GM12878 (cell line): Measurements from ENCODE around the gene DPYSL4. TPM values are rescaled to one million over a fixed set of nuclear protein-coding genes. Genes with fewer than 3 reads are reported as not detected.

ENCODE experiments used
- ATAC-seq: fragments of 200-7000 bp; cut with Tn5 transposase; 3 replicates; pipeline ENCODE4 v1.9.1; 2020; ENCODE audit warnings: mild to moderate bottlenecking, moderate library complexity
- BruUV-seq: library from RNA; stranded (reverse); fragments of 400-500 nt; replicated peaks from 2 replicates; lab custom pipeline; 2021; lab: Mats Ljungman, UMichigan
- CTCF ChIA-PET: fragments of 300-600 bp; sonication (Branson Sonifier 250); formaldehyde crosslinking; extraction: SDS; loops from one replicate; lab custom pipeline; 2021; ENCODE audit warnings: inconsistent platforms; lab: Yijun Ruan, JAX
- POLR2A ChIA-PET: fragments of 350-600 bp; formaldehyde crosslinking; extraction: SDS; loops from one replicate; lab custom pipeline; 2021; ENCODE audit warnings: inconsistent platforms; lab: Charles Lee
- RAD21 ChIA-PET: fragments of 300-600 bp; sonication (Branson Sonifier 250); formaldehyde crosslinking; loops from one replicate; lab custom pipeline; 2023; ENCODE audit warnings: antibody characterized with exemption; ENCODE audit not compliant: unreplicated experiment; lab: Charles Lee
- SMC1A ChIA-PET: fragments of 300-600 bp; sonication (Branson Sonifier 250); formaldehyde crosslinking; loops from one replicate; lab custom pipeline; 2023; ENCODE audit not compliant: unreplicated experiment, uncharacterized antibody; lab: Charles Lee
- DNase-seq: peaks from one replicate; pipeline ENCODE4 v3.0.0-alpha.2; 2011; ENCODE audit warnings: low read depth, low spot score
- FAIRE-seq: peaks from 3 replicates; lab custom pipeline; 2011; peaks lifted over from hg19 to GRCh38; lab: Jason Lieb, UNC
- H2AFZ ChIP-seq: 2 replicates; pipeline ENCODE4 v1.6.0; 2011; ENCODE audit warnings: low read depth, low read length, control low read depth; ENCODE audit not compliant: control insufficient read depth
- H3K27ac ChIP-seq: 2 replicates; pipeline ENCODE4 v1.5.1; 2011; ENCODE audit warnings: control low read depth; ENCODE audit not compliant: control insufficient read depth, insufficient read depth
- H3K27me3 ChIP-seq, 2 experiments: replicated peaks in 1 of 2; 2 replicates each; pipeline versions ENCODE4 v1.6.0 to v1.6.1; 2011; ENCODE audit warnings: low read length in 1 of 2; ENCODE audit not compliant: control insufficient read depth in 2 of 2, insufficient read depth in 2 of 2
- H3K36me3 ChIP-seq, 2 experiments: 2 replicates each; pipeline ENCODE4 v1.5.1; 2011; ENCODE audit warnings: low read length in 1 of 2; ENCODE audit not compliant: control insufficient read depth in 2 of 2, insufficient read depth in 2 of 2
- H3K4me1 ChIP-seq: 2 replicates; pipeline ENCODE4 v1.6.1; 2011; ENCODE audit warnings: mild to moderate bottlenecking, low read length, moderate library complexity, mixed read lengths; ENCODE audit not compliant: control insufficient read depth, insufficient read depth
- H3K4me2 ChIP-seq: 2 replicates; pipeline ENCODE4 v1.6.0; 2011; ENCODE audit warnings: control low read depth; ENCODE audit not compliant: control insufficient read depth, insufficient read depth
- H3K4me3 ChIP-seq: fragments of 200-600 bp; sonication (generic); 2 replicates; pipeline ENCODE4 v1.5.1; 2016
- H3K79me2 ChIP-seq: 2 replicates; pipeline ENCODE4 v1.6.0; 2011; ENCODE audit warnings: low read length; ENCODE audit not compliant: control insufficient read depth, insufficient read depth
- H3K9ac ChIP-seq: 2 replicates; pipeline ENCODE4 v1.8.0; 2011; ENCODE audit warnings: low read length, control low read depth, mixed read lengths; ENCODE audit not compliant: control insufficient read depth, insufficient read depth
- H3K9me3 ChIP-seq: replicated peaks from 3 replicates; pipeline ENCODE4 v1.5.1; 2011; ENCODE audit warnings: mild to moderate bottlenecking, low read length; ENCODE audit not compliant: control insufficient read depth, insufficient read depth
- H4K20me1 ChIP-seq: 2 replicates; pipeline ENCODE4 v1.6.0; 2011; ENCODE audit not compliant: control insufficient read depth, insufficient read depth
- FOXM1 ChIP-seq: IDR thresholded peaks from 2 replicates; pipeline ENCODE4 v1.6.1; 2012; ENCODE audit warnings: low read depth, mild to moderate bottlenecking, inconsistent platforms, low read length, moderate library complexity
- KAT2A ChIP-seq: conservative IDR thresholded peaks from 2 replicates; pipeline ENCODE4 v1.6.1; 2011; ENCODE audit warnings: low read depth, low read length; ENCODE audit not compliant: control insufficient read depth
- MXI1 ChIP-seq: fragments of 150-350 bp; IDR thresholded peaks from 2 replicates; pipeline ENCODE4 v1.6.1; 2011; ENCODE audit warnings: low read depth, mild to moderate bottlenecking, inconsistent platforms, low read length, improper control_type of control experiment
- PAX5 ChIP-seq: IDR thresholded peaks from 2 replicates; pipeline ENCODE4 v1.6.1; 2011; ENCODE audit warnings: low read depth, low read length, borderline replicate concordance
- SIX5 ChIP-seq: IDR thresholded peaks from 2 replicates; pipeline ENCODE4 v1.6.1; 2011; ENCODE audit warnings: mild to moderate bottlenecking, low read depth, low read length, moderate library complexity; ENCODE audit not compliant: severe bottlenecking
- USF1 ChIP-seq: IDR thresholded peaks from 2 replicates; pipeline ENCODE4 v1.6.1; 2011; ENCODE audit warnings: borderline replicate concordance, low read depth, mild to moderate bottlenecking, moderate library complexity, mixed read lengths, low read length; ENCODE audit not compliant: insufficient read depth; ENCODE audit errors: extremely low read length
- ZBED1 ChIP-seq: IDR thresholded peaks from 2 replicates; pipeline ENCODE4 v1.6.1; 2016; ENCODE audit warnings: borderline replicate concordance
- WGBS: methylation state at CpG from one replicate; pipeline ENCODE4 v1.1.6; 2016; ENCODE audit warnings: low lambda C conversion rate; ENCODE audit not compliant: insufficient replicate concordance, insufficient coverage; ENCODE audit errors: missing lambda C conversion rate; 5-methylcytosine and 5-hydroxymethylcytosine counted together
- in situ Hi-C: fragments of 300-500 bp; cut with MboI; formaldehyde crosslinking; loops from 9 replicates; pipeline ENCODE4 v1.14.3; 2018; ENCODE audit warnings: mixed read lengths
- intact Hi-C: fragments of 100-400 bp; cut with micrococcal nuclease; formaldehyde crosslinking; loops from one replicate; pipeline ENCODE4 v1.14.2; 2022; ENCODE audit not compliant: unreplicated experiment
- polyA plus RNA-seq, 11 experiments: library from polyadenylated mRNA; depleted of rRNA in 4 of 11; unstranded in 6 of 11; stranded (reverse) in 5 of 11; fragments of >200 nt; fragmentation: Nextera tagmentation in 4 of 11; fragmentation: Illumina TruSeq in 1 of 11; extraction: Ambion mirVana in 4 of 11; extraction: Trizol in 1 of 11; gene quantifications; 1 replicate in 1 of 11; 2 replicates in 10 of 11; pipeline versions ENCODE4 v1.2.1 to v1.2.3, GENCODE V29; 2011 to 2016; ENCODE audit warnings: inconsistent platforms in 2 of 11, missing spikeins in 2 of 11, low read depth in 1 of 11
- total RNA-seq, 4 experiments: library from RNA; depleted of rRNA in 3 of 4; stranded (reverse); fragments of >200 nt in 3 of 4; fragmentation: Illumina TruSeq in 1 of 4; extraction: Trizol in 1 of 4; gene quantifications; 2 replicates each; pipeline versions ENCODE4 v1.2.1 to v1.2.3, GENCODE V29; 2013 to 2021

Gene DPYSL4
- total and polyA plus RNA-seq, 10 of the 15 experiments (the other 5 are each of a cell fraction or from before 2014, with no cell fraction given): 0.10 to 0.21 TPM; not detected in 8

DNA sequence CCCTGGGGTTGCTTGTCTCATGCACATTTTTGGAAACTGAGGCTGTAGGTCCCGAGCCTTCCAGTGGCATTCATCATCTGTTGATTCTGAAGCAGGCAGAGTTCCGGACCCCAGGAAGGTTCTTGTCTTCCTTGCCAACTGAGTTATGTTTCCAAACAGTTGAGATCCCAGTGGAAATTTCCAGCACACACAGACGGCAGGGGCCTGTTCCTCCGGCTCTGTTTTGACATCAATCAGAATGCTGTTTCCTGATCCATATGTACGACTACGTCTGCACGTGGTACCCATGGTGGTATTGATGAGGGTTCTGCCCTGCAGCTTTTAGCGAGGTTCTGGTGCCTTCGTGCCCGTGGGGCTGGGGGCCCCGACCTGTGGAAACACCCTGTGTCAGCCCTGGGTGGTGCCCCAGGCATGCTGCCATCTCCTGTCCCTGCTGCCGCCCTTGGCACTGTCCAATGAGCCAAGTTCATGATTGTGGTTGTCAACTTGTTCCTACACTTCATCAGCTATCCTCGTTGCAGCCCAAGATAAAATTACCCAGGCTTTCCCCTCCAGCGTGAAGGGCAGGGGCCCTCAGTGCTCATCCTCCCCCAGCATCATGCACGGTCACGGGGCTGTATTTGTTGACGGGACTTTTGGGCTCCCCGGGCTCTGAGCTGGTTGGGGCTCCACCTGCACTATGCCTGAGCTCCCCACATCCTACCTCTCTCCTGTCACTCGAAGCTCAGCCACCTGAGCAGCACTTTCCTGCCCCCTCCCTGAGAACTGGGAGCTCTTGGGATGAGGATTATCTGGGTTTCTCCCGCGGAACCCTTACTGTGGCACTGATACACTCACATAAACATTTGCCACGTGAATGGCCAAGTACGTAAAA, 7.8 kb upstream of the DPYSL4 start:
- no peak for ATAC-seq
- in situ Hi-C loops (no loop called here), intact Hi-C loops (no loop called here)
- BruUV-seq: no TSS peak
- Histone ChIP-seq H3K4me2 (no peak overlapping the region), H3K9me3 (no peaks in the 10 kb centered on the region), H3K36me3 (no peaks in the 10 kb centered on the region), H3K9ac (no peak overlapping the region), H3K4me1 (no peaks in the 10 kb centered on the region), H3K4me3 (no peak overlapping the region), H3K27me3 (no peaks in the 10 kb centered on the region), H2AFZ (no peak overlapping the region), H3K79me2 (no peaks in the 10 kb centered on the region), H4K20me1 (no peaks in the 10 kb centered on the region), H3K27ac (no peak overlapping the region)
- DNase-seq: no peak
- RAD21 ChIA-PET: no interaction called here
- POLR2A ChIA-PET: no interaction called here
- 31% methylated on average over 23 of the region's 23 CpGs for WGBS
- SMC1A ChIA-PET: no interaction called here
- no peak for TF ChIP-seq FOXM1
- TF ChIP-seq KAT2A: no peak
- TF ChIP-seq PAX5: no peak
- TF ChIP-seq ZBED1: no peak
- no peak for TF ChIP-seq USF1
- no peak for TF ChIP-seq SIX5
- no peak for TF ChIP-seq MXI1
- no peak for FAIRE-seq
- CTCF ChIA-PET: no interaction called here
